K562 (cell line): Measurements from ENCODE around the gene PRDM15. TPM values are rescaled to one million over a fixed set of nuclear protein-coding genes. Genes with fewer than 3 reads are reported as not detected.

ENCODE experiments used
- ATAC-seq: fragments of 200-7000 bp; cut with Tn5 transposase; 3 replicates; pipeline ENCODE4 v1.9.1; 2020; ENCODE audit warnings: moderate library complexity
- BruUV-seq: library from RNA; stranded (reverse); fragments of 400-500 nt; replicated peaks from 2 replicates; lab custom pipeline; 2021; lab: Mats Ljungman, UMichigan
- CTCF ChIA-PET: fragments of 300-600 bp; formaldehyde crosslinking; extraction: SDS; loops from one replicate; lab custom pipeline; 2021; ENCODE audit warnings: low intra/inter-chr PET ratio; lab: Yijun Ruan, JAX
- POLR2A ChIA-PET: fragments of 300-600, 350-650 bp; sonication (Branson Sonifier 250); formaldehyde crosslinking; extraction: SDS; loops from one replicate; lab custom pipeline; 2021; ENCODE audit warnings: antibody characterized with exemption, inconsistent platforms; lab: Yijun Ruan, JAX
- DNase-seq, 4 experiments: peaks; one replicate each; pipeline versions ENCODE4 v3.0.0 to v3.0.0-alpha.2; 2011 to 2018; ENCODE audit warnings: low spot score in 3 of 4, mixed read lengths in 3 of 4; ENCODE audit errors: extremely low read depth in 1 of 4
- FAIRE-seq: peaks from 2 replicates; lab custom pipeline; 2011; peaks lifted over from hg19 to GRCh38; lab: Jason Lieb, UNC
- H2AFZ ChIP-seq: 2 replicates; pipeline ENCODE4 v1.6.0; 2011; ENCODE audit warnings: low read depth, low read length, control low read depth, inconsistent platforms
- H3K27ac ChIP-seq: fragments of 200-600 bp; 3 replicates; pipeline ENCODE4 v1.8.0; 2011; ENCODE audit warnings: low read depth, mild to moderate bottlenecking, control low read depth, inconsistent platforms, low read length, moderate library complexity, mixed read lengths; ENCODE audit errors: extremely low read depth
- H3K27me3 ChIP-seq, 2 experiments: fragments of 300-600 bp in 1 of 2; 2 replicates in 1 of 2; 3 replicates in 1 of 2; pipeline versions ENCODE4 v1.6.0 to v1.8.0; 2011; ENCODE audit warnings: inconsistent platforms in 2 of 2, low read length in 2 of 2, mild to moderate bottlenecking in 1 of 2, mixed read lengths in 1 of 2, moderate library complexity in 1 of 2; ENCODE audit not compliant: control insufficient read depth in 2 of 2, insufficient read depth in 2 of 2
- H3K36me3 ChIP-seq: fragments of 300-600 bp; 3 replicates; pipeline ENCODE4 v1.8.0; 2011; ENCODE audit warnings: mild to moderate bottlenecking, low read length, inconsistent platforms; ENCODE audit not compliant: control insufficient read depth, insufficient read depth
- H3K4me1 ChIP-seq, 2 experiments: fragments of 200-600 bp in 1 of 2; replicated peaks in 1 of 2; 2 replicates in 1 of 2; 3 replicates in 1 of 2; pipeline versions ENCODE4 v1.5.1 to v1.8.0; 2011; ENCODE audit warnings: inconsistent platforms in 2 of 2, low read length in 2 of 2, mild to moderate bottlenecking in 1 of 2, mixed read lengths in 1 of 2, moderate library complexity in 1 of 2; ENCODE audit not compliant: control insufficient read depth in 2 of 2, insufficient read depth in 2 of 2
- H3K4me2 ChIP-seq: 2 replicates; pipeline ENCODE4 v1.6.1; 2011; ENCODE audit warnings: low read length, control low read depth, inconsistent platforms, mixed read lengths; ENCODE audit not compliant: insufficient read depth
- H3K4me3 ChIP-seq: fragments of 200-600 bp; sonication (generic), shearing (Covaris generic); 2 replicates; pipeline ENCODE4 v1.5.1; 2016; ENCODE audit warnings: control low read depth, inconsistent platforms
- H3K79me2 ChIP-seq: fragments of 200-600 bp; 3 replicates; pipeline ENCODE4 v1.8.0; 2011; ENCODE audit warnings: low read length, inconsistent platforms; ENCODE audit not compliant: control insufficient read depth, insufficient read depth
- H3K9ac ChIP-seq, 2 experiments: 2 replicates each; pipeline versions ENCODE4 v1.6.0 to v1.6.1; 2011; ENCODE audit warnings: low read depth in 2 of 2, low read length in 2 of 2, control low read depth in 1 of 2, inconsistent platforms in 1 of 2, mild to moderate bottlenecking in 1 of 2, mixed read lengths in 1 of 2; ENCODE audit not compliant: insufficient read depth in 1 of 2
- H3K9me1 ChIP-seq: one replicate; pipeline ENCODE4 v1.6.0; 2011; ENCODE audit warnings: inconsistent platforms, mild to moderate bottlenecking, low read length, moderate library complexity; ENCODE audit not compliant: control insufficient read depth, insufficient read depth
- H3K9me3 ChIP-seq: replicated peaks from 2 replicates; pipeline ENCODE4 v1.5.1; 2011; ENCODE audit warnings: low read depth, low read length, inconsistent platforms; ENCODE audit not compliant: control insufficient read depth, insufficient read depth
- H4K20me1 ChIP-seq: replicated peaks from 2 replicates; pipeline ENCODE4 v1.6.1; 2011; ENCODE audit warnings: low read length, inconsistent platforms, mixed read lengths; ENCODE audit not compliant: control insufficient read depth, insufficient read depth
- KDM5B ChIP-seq: fragments of 200-600 bp; sonication (generic); IDR thresholded peaks from 2 replicates; pipeline ENCODE4 v1.6.1; 2012; ENCODE audit warnings: low read depth, mild to moderate bottlenecking, moderate library complexity, low read length, control low read depth, inconsistent platforms; ENCODE audit not compliant: insufficient replicate concordance
- MCM3 ChIP-seq: fragments of 450-650 bp; IDR thresholded peaks from 2 replicates; pipeline ENCODE4 v1.6.1; 2016
- SPI1 ChIP-seq: IDR thresholded peaks from 2 replicates; pipeline ENCODE4 v1.6.1; 2011; ENCODE audit warnings: low read depth, low read length, control low read depth, borderline replicate concordance
- ZFP91 ChIP-seq: sonication (generic); formaldehyde crosslinking; IDR thresholded peaks from 2 replicates; pipeline ENCODE4 v1.8.0; 2022; ENCODE audit warnings: mild to moderate bottlenecking, missing genetic modification reagents
- WGBS: fragments of 100-300 bp; shearing (Covaris generic); methylation state at CpG from one replicate; pipeline ENCODE4 v1.1.6; 2016; ENCODE audit warnings: low coverage, mixed read lengths; ENCODE audit not compliant: insufficient coverage; ENCODE audit errors: missing lambda C conversion rate; 5-methylcytosine and 5-hydroxymethylcytosine counted together
- in situ Hi-C: fragments of 300-500 bp; cut with MboI; formaldehyde crosslinking; loops from 4 replicates; pipeline ENCODE4 v1.15.0; 2018; ENCODE audit warnings: inconsistent platforms, mixed read lengths
- intact Hi-C: fragments of 100-400 bp; cut with micrococcal nuclease; formaldehyde crosslinking; loops from 2 replicates; pipeline ENCODE4 v1.14.2; 2022
- polyA plus RNA-seq, 8 experiments: library from polyadenylated mRNA; depleted of rRNA in 4 of 8; stranded (reverse) in 5 of 8; unstranded in 3 of 8; fragments of >200 nt; fragmentation: Nextera tagmentation in 2 of 8; fragmentation: Illumina TruSeq in 1 of 8; extraction: Ambion mirVana in 2 of 8; extraction: Trizol in 1 of 8; gene quantifications; 2 replicates each; pipeline versions ENCODE4 v1.2.1 to v1.2.3, GENCODE V29; 2011 to 2014; ENCODE audit warnings: inconsistent platforms in 1 of 8, missing spikeins in 1 of 8
- total RNA-seq, 7 experiments: library from RNA; depleted of rRNA in 6 of 7; stranded (reverse); fragments of >200 nt in 6 of 7; fragmentation: Illumina TruSeq in 2 of 7; extraction: Trizol in 2 of 7; gene quantifications; 2 replicates each; pipeline versions ENCODE4 v1.2.1 to v1.2.3, GENCODE V29; 2011 to 2021; ENCODE audit warnings: low replicate concordance in 1 of 7

PRDM15 gene
- total and polyA plus RNA-seq, 9 of the 15 experiments (the other 6 are each of a cell fraction or from before 2014, with no cell fraction given): 0.93 to 9.2 (median 6.2) TPM

DNA sequence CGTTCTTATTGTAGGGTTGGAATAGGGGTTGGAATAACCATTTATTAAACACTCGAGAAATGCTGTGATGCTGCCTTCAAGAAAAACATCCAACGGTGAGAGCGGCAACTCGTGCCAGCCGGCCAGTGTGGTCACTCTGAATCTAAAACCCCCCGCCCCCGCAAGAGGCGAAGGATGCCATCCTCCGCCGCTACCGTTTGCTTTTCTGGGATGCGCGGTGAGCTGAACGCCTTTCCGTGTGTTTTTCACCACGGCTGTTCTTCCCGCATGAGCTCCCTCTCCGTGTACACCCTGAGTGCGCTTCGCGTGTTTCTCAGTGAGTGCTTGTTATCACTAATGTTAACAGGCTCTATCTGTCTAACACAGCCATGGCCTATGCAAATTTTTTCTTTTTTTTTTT, 70.3 kb downstream of the PRDM15 start (continued):
- TF ChIP-seq ZFP91 (CRISPR knock-in tag): no peak

DNA sequence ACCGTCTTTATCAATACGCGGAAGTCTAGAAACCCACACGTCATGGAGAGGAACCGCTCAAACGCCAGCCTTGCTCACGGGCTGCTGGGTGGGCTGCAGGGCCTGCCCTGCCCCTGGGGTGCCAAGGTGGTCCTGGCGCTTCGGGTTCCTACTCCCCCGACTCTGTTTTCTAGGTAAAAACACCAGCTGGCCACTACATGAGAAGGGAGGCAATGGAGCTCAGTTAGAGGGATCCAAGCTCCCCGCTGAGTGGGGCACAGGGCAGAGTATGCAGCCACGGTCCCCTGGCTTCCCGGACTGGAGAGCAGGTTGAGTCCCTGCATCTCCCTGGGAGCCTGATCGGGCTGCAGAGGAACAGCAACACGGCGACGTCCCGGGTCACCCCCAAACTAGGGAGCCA, 71.0 kb downstream of the PRDM15 start:
- Histone ChIP-seq H3K9me3 (no peaks in the 10 kb centered on the region), H3K4me1 (peaks cover 0 to 5% of the 10 kb centered on the region in 2 experiments; a peak in 1 of 5 replicates), H3K4me3 (no peak overlapping the region), H3K79me2 (no peaks in the 10 kb centered on the region), H3K4me2 (no peak overlapping the region), H3K27ac (no peak overlapping the region), H3K9ac (no peak overlapping the region), H3K27me3 (no peaks in the 10 kb centered on the region), H2AFZ (no peak overlapping the region), H3K9me1 (peaks cover 4% of the 10 kb centered on the region), H3K36me3 (peaks cover 31% of the 10 kb centered on the region; the same call in 1 of the 3 replicates), H4K20me1 (no peaks in the 10 kb centered on the region)
- no TSS peak for BruUV-seq
- ChIA-PET CTCF (no interaction called here), POLR2A (interaction anchor here (1.0 kb wide), 1 partner anchor 46 kb away, joined by 3 read pairs; no protein-coding TSS in a partner anchor)
- DNase-seq (no peak), FAIRE-seq (no peak), ATAC-seq (no peak)
- in situ Hi-C loops (no loop called here), intact Hi-C loops (no loop called here)
- TF ChIP-seq KDM5B (no peak), SPI1 (no peak), MCM3 (no peak)
- 87% methylated on average over 18 of the region's 18 CpGs for WGBS
